Type B pancreatic cell (in vitro differentiated cells): Measurements from ENCODE around the gene FCN2. TPM values are rescaled to one million over a fixed set of nuclear protein-coding genes. Genes with fewer than 3 reads are reported as not detected.

Experiments
- DNase-seq: peaks from one replicate; pipeline ENCODE4 v3.0.0; 2021; ENCODE audit warnings: mixed read lengths; ENCODE audit not compliant: unreplicated experiment; ENCODE audit errors: extremely low spot score
- H3K27ac Mint-ChIP-seq: 2 replicates; pipeline ENCODE4 v1.8.0; 2021; ENCODE audit warnings: mild to moderate bottlenecking, mixed read lengths
- H3K27me3 Mint-ChIP-seq: 2 replicates; pipeline ENCODE4 v1.8.0; 2021; ENCODE audit warnings: mixed read lengths
- H3K36me3 Mint-ChIP-seq: 2 replicates; pipeline ENCODE4 v1.8.0; 2021; ENCODE audit warnings: mixed read lengths
- H3K4me1 Mint-ChIP-seq: one replicate; pipeline ENCODE4 v1.8.0; 2021; ENCODE audit warnings: mixed read lengths; ENCODE audit not compliant: unreplicated experiment
- H3K4me3 Mint-ChIP-seq: 2 replicates; pipeline ENCODE4 v1.8.0; 2021; ENCODE audit warnings: mild to moderate bottlenecking, mixed read lengths
- H3K9me3 Mint-ChIP-seq: 2 replicates; pipeline ENCODE4 v1.8.0; 2021; ENCODE audit warnings: mixed read lengths
- total RNA-seq: library from RNA; stranded (reverse); gene quantifications from 2 replicates; pipeline ENCODE4 v1.2.1, GENCODE V29; 2021; ENCODE audit warnings: low replicate concordance
- TF ChIP-seq, protein P1 (sequence below): fragments of 200-600 bp; sonication (generic); conservative IDR thresholded peaks from 2 replicates; pipeline ENCODE4 v1.5.0; 2021; ENCODE audit warnings: antibody characterized with exemption, mild to moderate bottlenecking

Gene FCN2
- total RNA-seq, 1 donor from 2014 or later: not detected

DNA sequence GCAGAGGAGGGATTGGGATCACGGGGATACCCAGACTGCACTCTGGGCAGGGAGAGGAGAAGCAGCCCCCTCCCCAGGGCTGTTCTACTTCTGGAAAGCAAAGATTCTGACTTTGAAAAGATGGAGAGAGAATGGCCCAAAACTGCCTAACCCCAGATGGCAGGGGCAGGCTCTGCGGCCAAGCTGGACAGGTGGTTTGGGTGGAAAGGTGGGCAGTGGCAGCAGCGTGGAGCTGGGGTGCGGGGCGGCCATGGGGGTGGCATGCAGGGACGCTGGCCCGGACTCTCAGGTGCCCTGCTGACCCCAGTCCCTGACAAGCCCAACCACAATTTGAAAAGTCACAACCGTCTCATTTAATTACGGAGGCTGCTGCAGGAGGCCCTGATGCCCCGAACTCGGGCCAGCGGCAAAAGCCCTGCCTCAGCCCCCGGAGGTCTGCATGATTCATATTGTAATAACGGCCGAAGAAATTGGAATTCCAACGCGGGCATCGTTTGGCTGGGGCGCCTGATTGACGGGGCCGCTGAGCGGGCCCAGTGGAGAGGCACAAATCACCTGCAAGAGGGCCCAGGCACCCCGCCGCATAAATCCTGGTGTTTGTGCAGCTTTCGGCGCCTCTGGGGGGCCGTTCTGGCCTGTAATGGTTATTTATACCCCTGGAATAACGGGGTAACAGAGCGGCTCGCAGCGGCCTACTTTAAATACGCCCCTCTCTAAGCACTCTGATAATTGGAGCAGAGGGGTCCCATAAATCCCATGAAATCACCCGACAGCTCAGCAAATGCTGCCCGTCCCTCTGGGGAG, 41.8 kb upstream of the FCN2 start:
- DNase-seq: no peak
- Mint-ChIP-seq H3K9me3 (no peaks in the 10 kb centered on the region), H3K4me3 (no peak overlapping the region), H3K36me3 (peaks cover 5% of the 10 kb centered on the region), H3K4me1 (peaks cover 3% of the 10 kb centered on the region), H3K27me3 (no peaks in the 10 kb centered on the region), H3K27ac (no peak overlapping the region)
- TF ChIP-seq, protein P1, sequence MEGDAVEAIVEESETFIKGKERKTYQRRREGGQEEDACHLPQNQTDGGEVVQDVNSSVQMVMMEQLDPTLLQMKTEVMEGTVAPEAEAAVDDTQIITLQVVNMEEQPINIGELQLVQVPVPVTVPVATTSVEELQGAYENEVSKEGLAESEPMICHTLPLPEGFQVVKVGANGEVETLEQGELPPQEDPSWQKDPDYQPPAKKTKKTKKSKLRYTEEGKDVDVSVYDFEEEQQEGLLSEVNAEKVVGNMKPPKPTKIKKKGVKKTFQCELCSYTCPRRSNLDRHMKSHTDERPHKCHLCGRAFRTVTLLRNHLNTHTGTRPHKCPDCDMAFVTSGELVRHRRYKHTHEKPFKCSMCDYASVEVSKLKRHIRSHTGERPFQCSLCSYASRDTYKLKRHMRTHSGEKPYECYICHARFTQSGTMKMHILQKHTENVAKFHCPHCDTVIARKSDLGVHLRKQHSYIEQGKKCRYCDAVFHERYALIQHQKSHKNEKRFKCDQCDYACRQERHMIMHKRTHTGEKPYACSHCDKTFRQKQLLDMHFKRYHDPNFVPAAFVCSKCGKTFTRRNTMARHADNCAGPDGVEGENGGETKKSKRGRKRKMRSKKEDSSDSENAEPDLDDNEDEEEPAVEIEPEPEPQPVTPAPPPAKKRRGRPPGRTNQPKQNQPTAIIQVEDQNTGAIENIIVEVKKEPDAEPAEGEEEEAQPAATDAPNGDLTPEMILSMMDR: no peak

DNA sequence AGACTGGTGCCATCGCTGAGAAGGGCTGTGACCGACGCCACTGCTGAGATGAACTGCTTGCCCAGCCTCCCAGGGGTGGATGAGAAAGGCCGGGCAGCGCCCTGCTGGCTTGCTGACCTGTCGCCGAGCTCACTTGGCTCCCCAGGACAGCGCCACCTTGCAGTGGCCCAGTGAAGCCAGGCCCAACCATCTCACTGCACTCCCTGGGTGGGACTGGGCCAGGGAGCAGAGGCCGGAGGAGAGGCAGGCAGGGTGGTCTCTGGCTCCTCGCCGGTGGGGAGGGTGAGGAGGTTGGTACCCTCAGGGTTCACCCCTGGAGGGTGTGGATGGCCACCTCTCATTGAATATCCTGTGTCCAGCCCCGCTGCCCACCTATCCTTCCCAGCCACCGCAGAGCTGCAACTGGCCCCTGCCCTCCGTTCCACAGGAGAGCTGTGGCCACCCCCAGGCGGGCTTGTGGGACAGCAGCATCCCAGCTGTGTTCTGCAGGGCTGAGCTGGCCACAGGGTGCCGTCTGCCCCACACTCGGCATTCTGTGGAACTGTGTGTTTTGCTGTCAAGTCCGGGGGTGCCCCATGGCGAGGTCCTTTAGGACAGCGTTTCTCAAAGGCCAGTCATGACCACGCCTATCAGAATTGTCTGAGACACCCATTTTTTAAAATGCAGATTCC, 41.0 kb upstream of the FCN2 start:
- Mint-ChIP-seq H3K4me1 (peaks cover 3% of the 10 kb centered on the region), H3K27ac (no peak overlapping the region), H3K27me3 (no peaks in the 10 kb centered on the region), H3K9me3 (no peaks in the 10 kb centered on the region), H3K36me3 (peaks cover 9% of the 10 kb centered on the region), H3K4me3 (no peak overlapping the region)
- no peak for DNase-seq
- TF ChIP-seq, protein P1: no peak

DNA sequence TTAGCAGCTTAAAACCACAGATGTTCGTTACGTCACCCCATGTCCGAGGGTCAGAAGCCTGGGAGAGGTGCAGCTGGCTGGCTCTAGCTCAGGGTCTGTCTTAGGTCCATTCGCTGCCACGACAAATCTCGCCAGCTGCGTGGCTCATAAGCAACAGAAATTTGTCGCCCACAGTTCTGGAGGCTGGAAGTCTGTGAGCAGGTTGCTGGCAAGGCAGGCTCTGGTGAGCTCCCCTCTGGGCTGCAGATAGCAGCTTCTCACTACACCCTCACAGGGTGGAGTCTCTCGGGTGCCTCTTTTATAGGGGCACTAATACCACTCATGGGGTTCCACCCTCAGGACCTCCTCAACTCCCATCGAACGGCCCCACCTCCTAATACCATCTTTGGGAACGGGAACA, 40.1 kb upstream of the FCN2 start:
- Mint-ChIP-seq H3K9me3 (no peaks in the 10 kb centered on the region), H3K36me3 (peaks cover 9% of the 10 kb centered on the region), H3K27ac (no peak overlapping the region), H3K4me3 (no peak overlapping the region), H3K27me3 (no peaks in the 10 kb centered on the region), H3K4me1 (peaks cover 3% of the 10 kb centered on the region)
- TF ChIP-seq, protein P1: no peak
- DNase-seq: no peak

DNA sequence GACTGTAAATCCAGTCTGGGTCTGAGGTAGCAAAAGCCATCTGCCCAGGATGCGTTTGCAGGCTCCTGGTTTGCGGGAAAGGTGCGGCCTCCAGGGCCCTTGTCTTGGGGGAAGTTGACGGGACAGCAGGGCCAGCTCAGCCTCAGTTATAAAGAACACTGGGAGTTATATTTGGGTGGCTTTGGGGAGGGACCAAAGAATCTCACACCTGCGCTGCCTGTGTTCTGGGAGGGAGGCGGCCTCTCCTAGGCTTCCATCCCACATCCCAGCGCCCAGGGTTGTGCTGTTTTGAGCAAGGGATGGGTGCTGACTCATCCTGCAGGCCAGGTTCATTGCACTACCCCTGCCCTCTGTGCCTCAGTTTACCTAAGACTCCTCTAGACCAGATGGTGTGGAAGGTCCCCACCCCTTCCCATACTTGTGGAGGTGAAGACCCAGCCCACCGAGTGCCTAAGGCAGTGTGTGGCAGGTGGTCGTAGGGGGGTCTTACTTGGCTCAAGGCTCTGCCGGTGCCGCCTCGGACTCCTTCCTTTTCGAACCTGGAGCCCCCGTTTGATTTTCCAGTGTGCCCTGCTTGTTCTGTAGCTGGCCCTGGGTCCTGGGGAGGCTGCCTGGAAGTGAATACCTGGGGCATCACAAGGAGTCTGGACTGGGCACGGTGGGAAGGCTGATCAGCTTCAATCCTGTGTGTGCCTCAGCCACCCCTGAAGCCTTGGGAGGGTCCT, 39.3 kb upstream of the FCN2 start:
- Mint-ChIP-seq H3K27me3 (no peaks in the 10 kb centered on the region), H3K27ac (no peak overlapping the region), H3K9me3 (no peaks in the 10 kb centered on the region), H3K4me1 (peaks cover 3% of the 10 kb centered on the region), H3K36me3 (peaks cover 9% of the 10 kb centered on the region), H3K4me3 (no peak overlapping the region)
- TF ChIP-seq, protein P1: no peak
- no peak for DNase-seq

DNA sequence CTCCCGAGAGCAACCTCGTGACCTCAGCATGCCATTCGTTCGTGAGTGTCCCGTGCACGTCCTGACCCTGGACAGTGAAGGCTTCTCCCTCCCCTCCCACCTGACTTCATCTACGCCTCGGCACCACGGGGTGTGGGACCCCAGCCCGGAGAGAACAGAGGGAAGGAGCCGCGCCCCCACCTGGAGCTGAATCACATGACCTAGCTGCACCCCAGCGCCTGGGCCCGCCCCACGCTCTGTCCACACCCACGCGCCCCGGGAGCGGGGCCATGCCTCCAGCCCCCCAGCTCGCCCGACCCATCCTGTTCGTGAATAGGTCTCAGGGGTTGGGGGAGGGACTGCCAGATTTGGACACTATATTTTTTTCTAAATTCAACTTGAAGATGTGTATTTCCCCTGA, 38.3 kb upstream of the FCN2 start:
- no peaks in the 10 kb centered on the region for H3K9me3 Mint-ChIP-seq
- DNase-seq: no peak
- no peaks in the 10 kb centered on the region for H3K27me3 Mint-ChIP-seq
- peaks cover 9% of the 10 kb centered on the region for H3K36me3 Mint-ChIP-seq
- TF ChIP-seq, protein P1: no peak
- peaks cover 3% of the 10 kb centered on the region for H3K4me1 Mint-ChIP-seq
- H3K27ac Mint-ChIP-seq: no peak overlapping the region
- H3K4me3 Mint-ChIP-seq: no peak overlapping the region
